T-helper 2 cell (primary cell): ENCODE results near the gene U2SURP.
"Not testable (repeated sequence)": the region's sequence is repeated elsewhere in the genome, so short reads cannot be mapped to it uniquely, and the experiment has no call there.

ENCODE experiments used
- DNase-seq, 5 experiments: peaks; one replicate each; pipeline versions ENCODE4 v3.0.0 to v3.0.0-alpha.2; 2012 to 2022

The U2SURP gene

GRCh38 chr3:143072298-143073020, 71.1 kb downstream of the U2SURP start:
- DNase-seq: not testable (repeated sequence)

- not testable (repeated sequence) for DNase-seq
Observed at GRCh38 chr3:143073541-143073940, 72.2 kb downstream of the U2SURP start.

GRCh38 chr3:143073983-143074382, 72.6 kb downstream of the U2SURP start:
- DNase-seq: not testable (repeated sequence)

- DNase-seq: no peak
Observed at GRCh38 chr3:143078883-143079282, 77.5 kb downstream of the U2SURP start.

DNA sequence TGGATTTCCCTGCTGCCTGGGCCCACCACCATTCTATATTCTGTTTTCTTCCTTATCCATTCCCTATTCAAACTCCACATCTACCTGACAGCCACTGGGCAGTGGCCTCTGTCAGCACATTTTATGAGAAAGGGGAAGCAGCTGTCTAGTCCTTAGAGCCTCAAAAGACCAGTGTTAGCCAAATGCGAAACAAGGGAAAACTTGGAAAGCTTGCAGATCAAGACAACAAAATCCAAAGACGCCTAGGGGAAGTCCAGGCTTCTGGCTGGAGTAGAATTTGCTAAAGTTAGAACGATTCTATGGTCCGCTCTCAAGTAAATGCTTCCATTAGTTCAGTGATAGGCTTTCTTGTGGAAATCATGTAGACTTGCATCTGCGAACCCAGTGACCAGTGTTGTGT, 78.8 kb downstream of the U2SURP start:
- DNase-seq: no peak

GRCh38 chr3:143081365-143081764, 80.0 kb downstream of the U2SURP start:
- DNase-seq: no peak

DNA sequence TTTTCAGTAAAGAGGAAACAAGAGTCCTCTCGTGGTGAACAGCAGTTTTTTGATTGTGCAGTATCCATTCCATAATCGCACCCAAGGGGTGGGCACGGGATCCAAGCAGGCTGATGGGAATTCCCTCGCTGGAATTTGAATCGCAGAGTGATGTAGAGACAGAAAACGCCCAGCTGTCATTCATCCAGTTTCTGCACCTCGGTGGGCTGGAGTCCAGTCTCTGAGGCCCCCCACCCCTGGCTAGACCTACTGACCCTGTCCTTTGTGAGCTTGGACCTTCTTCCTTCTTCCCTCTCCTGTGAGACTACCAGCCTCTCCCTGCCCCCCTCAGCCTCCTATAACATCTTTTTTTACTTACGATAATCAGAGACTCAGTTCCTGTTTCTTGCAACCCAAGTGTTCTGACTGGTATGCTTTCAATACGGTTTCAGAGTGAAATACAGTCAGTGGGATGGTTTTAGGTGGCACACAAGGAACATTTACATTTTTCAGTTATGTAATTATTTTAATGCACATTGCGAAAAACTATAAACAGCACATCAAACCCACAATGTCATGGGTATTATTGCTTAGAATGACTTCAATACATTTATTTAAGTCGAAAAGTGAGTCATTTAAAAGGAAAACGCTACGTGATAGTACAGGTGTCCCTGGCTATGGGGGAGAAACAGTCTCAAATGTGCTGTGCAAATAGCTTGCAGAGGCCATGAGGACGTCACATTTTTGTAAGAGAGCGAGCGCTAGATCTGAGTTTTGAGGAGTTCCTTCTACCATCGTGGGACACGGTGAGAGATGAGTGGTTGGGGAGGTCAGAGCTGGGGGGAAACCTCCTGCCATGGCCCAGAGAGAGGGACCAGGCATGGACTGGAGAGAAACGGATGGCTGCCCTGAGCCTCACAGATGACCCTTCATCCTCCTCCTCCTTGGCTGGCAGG, 80.7 kb downstream of the U2SURP start:
- DNase-seq: peak in 1 of 5 experiments; percentile 40

DNA sequence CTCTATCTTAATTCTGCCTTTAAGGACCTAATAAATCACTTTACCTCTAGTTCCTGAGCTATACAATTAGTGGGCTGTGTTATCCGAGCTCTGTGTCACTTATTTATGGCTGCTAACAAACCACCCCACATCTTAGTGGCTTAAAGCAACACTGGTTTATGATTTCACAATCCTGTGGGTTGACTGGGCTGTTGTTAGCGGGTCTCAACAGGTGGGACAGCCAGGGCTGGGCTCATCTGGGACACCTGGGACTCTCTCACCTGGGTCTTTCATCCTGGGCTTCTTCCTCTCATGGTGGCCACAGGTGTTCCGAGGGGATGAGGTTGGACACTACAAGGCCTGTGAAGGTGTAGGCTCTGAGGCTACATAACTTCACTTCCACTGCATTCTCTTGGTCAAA, 82.4 kb downstream of the U2SURP start:
- DNase-seq: no peak

DNA sequence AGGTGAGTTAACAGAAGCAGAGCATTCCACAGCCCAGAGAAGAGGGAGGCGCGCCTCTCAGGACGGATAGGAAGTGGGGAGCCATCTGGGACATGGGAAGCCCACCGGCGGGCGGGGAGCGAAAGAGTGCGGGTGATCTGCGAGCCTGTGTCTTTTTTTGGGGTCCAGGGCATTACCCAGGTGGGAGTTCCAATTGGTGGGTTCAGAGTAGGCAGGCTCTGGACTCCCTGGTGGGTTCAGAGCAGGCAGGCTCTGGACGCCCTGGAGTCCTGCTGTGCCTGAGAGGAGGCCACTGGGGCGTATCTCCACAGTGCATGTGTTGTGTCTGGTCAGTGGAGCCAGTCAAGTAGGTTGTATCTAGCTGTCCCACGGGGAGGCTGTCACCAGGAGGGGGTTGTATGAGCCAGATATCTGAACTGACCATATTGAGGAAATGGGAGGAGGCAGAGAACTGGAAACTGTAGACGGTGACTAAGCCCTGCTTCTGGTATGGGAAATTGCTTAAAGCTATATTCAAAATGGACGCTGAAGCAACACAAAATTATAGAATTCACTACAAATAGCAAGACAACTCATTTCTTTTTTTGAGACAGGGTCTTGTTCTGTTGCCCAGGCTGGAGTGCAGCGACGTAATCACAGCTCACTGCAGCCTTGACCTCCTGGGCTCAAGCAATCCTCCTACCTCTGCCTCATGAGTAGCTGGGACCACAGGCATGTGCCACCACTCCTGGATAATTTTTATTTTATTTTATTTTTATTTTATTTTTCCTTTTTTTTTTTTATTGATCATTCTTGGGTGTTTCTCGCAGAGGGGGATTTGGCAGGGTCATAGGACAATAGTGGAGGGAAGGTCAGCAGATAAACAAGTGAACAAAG, 83.7 kb downstream of the U2SURP start:
- DNase-seq: no peak

DNA sequence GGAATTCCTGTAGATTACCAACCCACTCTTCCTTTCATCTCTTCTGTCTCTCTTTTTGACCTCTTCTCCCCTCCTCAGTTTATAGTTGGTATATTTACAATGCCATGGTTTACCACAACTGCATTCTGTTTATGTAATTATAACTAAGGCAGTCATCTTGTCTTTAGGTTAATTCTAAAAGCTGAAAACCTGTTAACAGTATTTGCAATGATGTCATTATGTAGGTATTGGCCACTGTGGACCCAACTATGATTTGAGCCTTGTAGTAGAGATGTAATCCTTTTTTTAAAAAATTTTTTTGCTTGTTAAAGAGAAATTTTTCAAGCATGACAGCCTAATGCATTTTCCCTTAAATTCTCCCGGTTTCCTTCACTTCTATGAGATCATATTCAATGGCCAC, 87.5 kb downstream of the U2SURP start:
- DNase-seq: no peak

DNA sequence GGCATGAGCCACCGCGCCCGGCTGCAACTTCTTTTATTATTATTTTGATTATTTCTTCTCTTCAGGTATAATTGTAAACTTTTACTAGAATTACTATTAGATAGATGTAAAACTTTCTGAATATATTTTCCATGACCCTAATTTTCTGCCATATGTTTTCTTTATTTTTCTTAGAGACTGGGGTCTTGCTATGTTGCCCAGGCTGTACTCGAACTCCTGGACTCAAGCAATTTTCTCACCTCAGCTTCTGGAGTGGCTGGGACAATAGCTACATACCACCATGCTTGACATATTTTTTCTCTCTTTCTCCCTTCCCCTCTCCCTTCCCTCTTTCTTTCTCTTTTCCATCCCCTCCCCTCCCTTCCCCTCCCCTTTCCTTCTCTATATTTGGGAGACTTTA, 88.6 kb downstream of the U2SURP start:
- DNase-seq: no peak

GRCh38 chr3:143090486-143090885, 89.1 kb downstream of the U2SURP start:
- DNase-seq: no peak

DNA sequence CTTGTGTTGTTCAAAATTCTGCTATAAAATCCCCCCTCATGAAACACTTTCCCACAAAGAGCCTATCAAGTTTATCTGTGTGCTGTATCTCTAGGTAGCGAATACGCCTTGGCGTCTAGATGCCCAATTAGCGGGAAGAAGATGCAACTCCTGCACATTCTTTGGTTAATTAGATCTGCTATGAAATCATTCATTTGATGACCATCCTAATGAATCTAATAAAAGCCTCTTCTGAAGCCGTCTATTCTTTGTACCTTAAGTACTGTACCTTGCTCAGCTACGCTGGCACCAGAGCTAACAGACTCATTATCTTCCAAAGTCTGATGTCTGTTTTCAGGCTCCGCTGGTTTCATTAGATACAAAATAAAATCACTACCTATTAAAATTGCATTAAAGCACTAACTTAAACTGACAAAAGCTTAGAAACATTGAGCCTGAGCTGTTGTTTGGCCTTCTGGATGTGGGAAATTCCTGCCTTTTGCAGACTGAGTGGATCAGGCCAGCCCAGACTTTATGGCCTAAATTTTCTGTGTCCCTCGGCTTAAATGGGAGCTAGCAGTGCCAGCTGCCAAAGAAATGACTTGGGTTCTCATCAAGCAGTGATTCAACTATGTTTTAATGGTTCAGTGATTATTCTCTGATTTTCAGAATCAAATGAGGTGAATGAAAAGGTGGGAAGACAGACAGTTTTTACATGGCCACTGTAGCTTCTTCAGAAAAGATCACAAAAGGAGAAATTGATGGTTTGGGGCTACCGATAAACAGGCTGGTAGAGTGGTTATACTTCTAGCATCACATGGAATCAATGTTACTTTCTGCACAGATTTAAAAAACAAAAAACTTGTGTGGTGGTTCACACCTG, 89.8 kb downstream of the U2SURP start:
- DNase-seq: no peak

GRCh38 chr3:143092191-143092590, 90.8 kb downstream of the U2SURP start:
- peak in 1 of 5 experiments; percentile 16 for DNase-seq

- no peak for DNase-seq
Observed at GRCh38 chr3:143095813-143096212, 94.4 kb downstream of the U2SURP start.

GRCh38 chr3:143098032-143098764, 96.8 kb downstream of the U2SURP start:
- no peak for DNase-seq

DNA sequence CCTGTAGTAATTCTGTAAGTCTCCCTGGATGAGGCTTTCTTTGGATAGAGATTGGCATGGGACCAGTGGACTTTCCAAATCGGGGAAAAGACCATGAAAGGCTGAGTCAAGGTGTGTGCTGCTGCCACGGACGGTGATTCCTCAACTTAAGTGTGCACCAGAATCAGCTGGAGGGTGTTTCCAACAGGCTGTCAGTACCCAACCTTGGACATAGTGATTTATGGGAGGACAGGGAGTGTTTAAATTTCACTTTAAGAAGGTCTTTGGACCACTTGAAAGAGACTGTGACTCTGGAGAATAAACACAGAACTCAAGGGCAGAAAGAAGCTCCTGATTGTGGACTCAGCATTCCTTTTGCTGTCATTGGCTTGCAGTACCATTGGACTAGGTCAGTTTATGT, 97.8 kb downstream of the U2SURP start:
- DNase-seq: no peak

- DNase-seq: no peak
Observed at GRCh38 chr3:143099690-143100089, 98.3 kb downstream of the U2SURP start.

- DNase-seq: no peak
Observed at GRCh38 chr3:143100451-143100850, 99.1 kb downstream of the U2SURP start.

- DNase-seq: no peak
Observed at GRCh38 chr3:143101792-143102381, 100.5 kb downstream of the U2SURP start.

- no peak for DNase-seq
Observed at GRCh38 chr3:143103652-143104051, 102.3 kb downstream of the U2SURP start.
